CD4-positive, alpha-beta T cell treated with Interleukin-6 at 100 ng/mL for 8 hours (primary cell): ENCODE results near the gene LRRC25.
A peak's percentile ranks its signal among the peaks of the same experiment; 100 is the strongest.

Experiments
- DNase-seq: peaks from one replicate; pipeline ENCODE4 v3.0.0-alpha.2; 2020; ENCODE audit warnings: mixed read lengths, low spot score

The LRRC25 gene

DNA sequence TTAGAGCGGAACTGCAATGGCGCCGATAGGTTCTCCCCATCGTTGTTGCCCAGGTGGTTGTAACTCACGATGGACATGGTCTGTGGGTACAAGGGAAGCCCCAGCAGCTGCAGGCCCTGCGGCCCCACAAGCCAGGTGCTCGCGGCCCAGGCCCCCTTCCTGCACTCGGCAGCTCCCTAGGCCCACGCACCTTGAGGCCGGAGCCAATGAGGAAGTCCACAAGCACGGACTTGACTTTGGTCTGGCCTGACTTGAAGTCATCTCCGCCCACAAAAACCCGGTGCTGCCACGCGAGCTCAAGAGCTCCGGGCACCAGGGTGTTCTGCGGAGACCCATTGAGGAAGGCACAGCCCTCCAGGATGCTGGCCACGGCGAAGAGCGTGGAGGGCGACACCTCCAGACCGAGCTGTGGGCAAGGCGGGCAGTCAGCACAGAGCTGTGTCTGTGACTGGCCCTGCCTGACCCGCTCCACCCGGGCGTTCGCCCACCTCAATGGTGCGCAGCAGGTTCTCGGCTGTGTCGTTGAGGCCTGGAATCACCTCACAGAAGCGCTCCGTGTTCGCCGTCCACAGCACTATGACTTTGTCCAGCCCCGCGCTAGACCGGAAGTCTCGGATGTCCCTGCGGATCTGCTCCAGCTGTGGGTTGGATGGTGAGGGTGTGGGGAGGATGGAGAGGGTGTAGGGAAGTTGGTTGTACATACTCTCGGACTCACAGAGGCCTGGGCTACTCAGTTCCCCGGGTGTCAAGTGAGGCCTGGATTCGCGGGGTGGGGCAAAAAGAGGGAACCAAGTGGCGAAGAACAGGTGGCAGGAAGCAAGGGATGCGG lies 38.6 kb upstream of the LRRC25 start:
- DNase-seq, result no peak

DNA sequence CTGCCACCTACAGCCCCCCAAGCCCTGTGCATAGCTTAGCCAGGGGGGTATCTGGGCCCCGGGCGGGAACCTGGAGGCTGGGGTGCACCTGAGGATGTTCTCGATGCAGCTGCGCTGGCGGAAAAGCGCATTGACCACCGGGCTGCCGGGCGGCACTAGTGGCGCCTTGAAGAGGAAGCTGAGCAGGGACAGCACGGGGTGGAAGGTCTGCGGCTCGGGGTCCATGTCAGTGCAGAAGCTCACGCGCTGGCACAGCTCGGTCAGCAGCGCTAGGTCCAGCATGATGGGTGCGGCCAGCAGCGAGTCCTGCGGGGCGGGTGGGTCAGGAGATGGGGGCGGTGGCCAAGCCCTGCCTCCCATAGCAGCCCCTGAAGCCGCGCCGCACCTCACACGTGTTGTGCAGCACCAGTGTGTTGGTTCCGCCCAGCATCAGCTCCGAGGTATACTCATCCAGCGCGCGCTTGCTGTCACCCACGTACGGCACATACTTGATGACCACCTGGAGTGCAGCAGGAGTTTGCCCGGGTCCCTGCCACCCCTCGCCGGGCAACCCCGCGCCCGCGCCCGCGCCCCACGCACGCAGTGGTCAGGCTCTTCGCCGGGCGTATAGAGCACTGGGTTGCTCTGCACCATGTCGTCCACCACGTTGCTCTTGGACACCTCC lies 37.9 kb upstream of the LRRC25 start:
- DNase-seq, result no peak

DNA sequence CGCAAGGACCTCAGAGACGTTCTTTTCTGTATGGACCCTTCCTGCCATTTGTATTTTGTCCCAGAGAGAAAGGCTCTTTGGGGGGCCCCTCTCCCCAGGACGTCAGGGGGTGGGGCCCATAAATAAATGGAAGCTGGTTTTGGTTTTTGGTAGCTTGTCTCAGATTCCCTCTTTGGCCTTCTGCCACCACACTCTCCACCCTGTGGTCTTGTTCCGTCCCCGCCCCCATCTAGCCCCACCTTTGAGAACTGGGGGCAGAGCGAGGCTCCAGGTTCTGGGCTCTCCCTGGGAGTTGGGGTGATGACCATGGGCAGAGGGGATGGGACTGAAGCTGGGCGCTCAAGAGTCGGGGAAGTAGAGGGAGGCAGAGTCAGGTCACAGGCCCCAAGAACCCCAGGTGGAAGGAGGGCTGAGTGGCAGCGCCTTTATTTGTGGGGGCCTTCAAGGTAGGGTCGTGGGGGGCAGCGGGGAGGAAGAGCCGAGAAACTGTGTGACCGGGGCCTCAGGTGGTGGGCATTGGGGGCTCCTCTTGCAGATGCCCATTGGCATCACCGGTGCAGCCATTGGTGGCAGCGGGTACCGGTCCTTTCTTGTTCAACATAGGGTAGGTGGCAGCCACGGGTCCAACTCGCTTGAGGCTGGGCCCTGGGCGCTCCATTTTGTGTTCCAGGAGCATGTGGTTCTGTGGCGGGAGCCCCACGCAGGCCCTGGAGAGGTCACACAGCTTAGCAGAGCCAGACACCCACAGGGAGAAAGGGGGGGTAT lies 37.2 kb upstream of the LRRC25 start:
- no peak for DNase-seq

DNA sequence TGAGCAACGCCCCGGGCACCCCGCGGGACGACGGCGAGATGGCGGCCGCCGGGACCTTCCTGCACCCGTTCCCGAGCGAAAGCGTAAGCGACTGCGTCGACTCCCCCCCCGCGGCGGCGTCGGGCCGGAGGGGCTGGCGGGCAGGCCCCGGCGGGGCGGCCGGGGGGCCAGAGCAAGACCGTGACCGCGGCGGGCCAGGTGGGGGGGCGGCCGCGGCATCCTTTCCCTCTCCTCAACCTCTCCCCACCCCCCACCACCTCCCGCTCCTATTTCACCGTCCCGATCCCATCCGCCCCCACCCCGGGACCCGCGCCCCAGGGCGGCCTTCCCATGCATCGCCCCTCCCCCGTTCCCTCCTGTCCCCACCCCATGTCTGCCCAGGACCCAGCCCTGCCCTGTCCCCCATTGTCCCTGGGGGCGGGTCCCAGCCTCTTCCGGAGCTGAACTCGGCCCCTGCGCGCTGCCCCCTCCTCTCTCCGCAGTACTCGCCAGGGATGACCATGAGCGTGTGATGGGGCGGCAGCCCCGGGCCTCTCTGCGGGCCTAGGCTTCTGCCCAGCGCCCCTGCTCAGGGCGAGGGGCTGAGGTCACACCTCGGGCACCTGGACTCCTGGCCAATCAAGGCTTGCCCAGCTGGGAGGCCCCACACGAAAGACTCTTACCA lies 36.4 kb upstream of the LRRC25 start:
- DNase-seq, result no peak

DNA sequence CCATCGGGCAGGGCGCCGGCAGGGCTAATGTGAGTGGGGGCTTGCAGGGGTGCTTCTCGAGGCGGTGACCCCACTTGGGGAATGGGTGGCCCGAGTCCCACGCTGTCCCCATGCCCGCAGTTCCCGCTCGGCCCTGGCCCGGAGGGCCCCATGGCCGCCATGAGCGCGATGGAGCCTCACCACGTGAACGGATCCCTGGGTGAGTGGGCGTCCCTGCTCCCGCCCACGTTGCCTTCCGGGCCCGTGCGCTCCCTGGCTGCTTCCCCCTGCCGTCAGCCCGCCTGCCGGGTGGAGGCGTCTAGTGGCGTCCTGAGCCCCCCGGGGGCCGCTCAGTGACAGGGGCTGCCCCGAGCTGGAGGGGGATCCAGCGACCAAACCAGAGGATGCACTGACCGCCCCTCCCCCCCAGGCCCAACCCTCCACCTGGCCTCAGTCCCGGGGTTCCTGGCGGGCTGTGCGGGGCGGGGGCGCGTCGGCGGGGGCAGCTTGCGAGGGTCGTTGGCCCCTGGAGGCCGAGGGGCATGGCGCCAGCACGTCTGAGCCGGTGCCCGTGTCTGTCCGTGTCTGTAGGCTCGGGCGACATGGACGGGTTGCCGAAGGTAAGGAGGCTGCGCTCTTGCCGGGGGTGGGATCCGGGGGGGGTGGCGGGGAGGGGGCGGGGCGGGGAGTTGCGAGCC lies 35.7 kb upstream of the LRRC25 start:
- no peak for DNase-seq

- no peak for DNase-seq
Measured at GRCh38 chr19:18432275-18433014, 35.0 kb upstream of the LRRC25 start.

GRCh38 chr19:18431351-18432197 lies 34.2 kb upstream of the LRRC25 start:
- no peak for DNase-seq

GRCh38 chr19:18430417-18431144 lies 33.2 kb upstream of the LRRC25 start:
- DNase-seq, result no peak

DNA sequence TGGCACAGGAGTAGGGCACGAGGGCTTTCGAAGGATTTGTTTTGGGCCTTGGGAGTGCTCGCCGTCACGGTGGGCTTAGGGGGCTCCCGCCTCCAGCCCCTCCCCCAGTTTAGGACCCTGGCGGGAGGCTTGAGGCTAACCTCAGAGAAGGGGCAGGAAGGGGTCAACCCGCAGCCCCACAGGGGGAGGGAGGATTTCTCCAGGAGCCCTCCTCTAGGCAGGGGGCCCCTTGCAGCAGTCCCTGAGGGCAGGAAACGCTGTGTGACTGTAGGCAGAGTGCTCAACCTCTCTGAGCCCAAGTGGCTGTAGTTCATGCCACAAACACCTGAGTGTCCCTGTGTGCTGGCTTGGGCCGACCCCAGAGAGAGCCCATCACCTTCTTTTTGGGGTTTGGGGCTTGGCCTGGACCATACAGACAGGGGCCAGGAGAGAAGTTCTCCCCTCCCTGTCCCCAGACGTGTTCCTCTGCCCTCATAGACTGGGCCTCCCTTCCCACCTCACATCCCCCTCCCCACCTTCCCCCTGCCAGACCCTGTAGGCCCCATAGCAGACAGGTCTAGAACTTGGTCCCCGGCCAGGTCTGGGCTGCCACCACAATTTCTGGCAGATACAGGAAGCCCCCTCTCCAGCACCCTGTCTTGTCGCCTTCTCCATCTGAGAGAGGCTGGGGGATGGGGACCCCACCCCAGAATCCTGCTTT lies 32.4 kb upstream of the LRRC25 start:
- no peak for DNase-seq

DNA sequence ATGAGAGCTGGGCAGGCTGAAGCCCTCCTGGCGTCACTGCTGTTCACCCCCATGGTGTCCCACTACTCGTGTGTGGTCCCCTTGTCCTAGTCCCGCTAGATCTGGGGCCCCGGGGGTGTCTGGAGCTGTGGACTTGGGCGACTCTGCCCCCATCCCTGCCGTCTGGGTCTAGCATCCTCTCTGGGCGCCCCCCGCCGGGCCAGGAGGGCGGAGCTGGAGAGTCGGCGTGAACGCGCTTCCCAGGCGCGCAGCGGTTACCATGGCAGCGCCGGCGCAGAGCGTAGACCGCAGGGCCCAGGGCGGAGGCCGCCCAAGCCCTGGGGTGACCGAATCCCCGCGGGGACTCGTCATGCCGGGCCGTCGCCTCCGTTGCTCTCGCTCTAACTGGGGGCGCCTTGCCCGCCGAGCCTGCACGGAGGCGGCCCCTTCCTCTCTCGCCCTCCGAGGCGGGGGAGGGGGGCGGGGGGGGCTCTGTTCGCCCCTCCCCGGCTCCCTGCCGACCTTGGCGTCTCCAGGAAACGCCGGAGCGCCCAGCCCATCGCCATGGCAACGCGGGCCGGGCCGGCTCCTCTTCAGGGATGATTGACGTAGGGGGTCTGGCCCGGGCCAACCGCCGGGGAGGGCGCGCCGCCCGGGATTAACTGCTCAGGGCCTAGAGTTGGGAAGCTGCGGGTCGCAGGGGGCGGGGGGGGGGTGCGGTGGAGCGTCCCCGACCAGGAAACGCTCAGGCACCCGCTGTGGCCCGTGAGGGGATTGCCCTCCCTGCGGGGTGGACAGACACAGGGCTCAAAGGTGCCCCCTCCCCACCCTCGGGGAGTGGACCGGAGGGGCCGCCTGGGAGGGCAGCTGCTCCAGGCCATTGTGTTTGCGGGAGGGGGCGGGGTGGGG lies 31.6 kb upstream of the LRRC25 start:
- DNase-seq, result peak; percentile 80

DNA sequence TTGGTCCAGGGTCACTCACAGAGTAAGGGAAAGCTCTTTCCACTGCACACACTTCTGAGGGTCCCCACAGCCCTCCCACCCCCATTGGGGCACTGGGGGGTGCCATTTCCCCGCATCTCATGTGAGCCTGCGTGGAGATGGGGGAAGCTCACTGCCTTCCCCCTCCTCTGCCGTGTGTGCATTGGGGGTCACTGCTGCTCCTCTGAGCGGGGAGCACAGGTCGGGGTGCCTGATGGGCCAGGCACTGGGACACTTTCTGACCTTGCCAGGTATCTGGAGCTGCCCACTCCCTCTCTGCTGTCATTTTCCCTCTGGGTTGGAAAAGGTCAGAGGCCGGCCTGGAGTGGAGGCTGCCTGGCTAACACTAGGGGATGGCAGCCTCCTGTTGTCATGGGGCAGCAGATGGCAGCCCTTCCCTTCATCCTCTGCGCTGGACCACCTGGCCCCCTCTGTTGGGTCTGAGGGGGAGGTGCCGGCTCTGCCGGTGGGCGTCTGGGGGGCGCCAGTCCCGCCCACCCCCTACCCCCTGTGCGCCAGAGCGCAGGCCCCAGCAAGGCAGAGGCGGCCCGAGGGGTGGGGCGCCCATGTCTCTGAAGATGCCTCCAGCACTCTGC lies 30.9 kb upstream of the LRRC25 start:
- no peak for DNase-seq

DNA sequence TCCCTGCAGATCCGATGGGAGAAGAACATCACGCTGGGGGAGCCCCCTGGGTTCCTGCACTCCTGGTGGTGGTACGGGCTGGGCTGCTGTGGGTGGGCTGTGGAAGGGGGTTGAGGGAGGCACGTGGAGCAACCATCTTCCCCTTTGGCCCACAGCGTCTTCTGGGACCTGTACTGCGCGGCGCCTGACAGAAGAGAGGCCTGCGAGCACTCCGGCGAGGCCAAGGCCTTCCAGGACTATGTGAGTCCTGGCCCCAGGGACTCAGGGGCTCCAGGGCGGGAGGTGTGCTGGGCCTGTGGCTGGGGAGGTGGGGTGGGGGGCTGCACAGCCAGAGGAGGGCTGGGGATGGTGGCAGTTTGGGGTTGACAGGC lies 30.3 kb upstream of the LRRC25 start:
- DNase-seq, result no peak

DNA sequence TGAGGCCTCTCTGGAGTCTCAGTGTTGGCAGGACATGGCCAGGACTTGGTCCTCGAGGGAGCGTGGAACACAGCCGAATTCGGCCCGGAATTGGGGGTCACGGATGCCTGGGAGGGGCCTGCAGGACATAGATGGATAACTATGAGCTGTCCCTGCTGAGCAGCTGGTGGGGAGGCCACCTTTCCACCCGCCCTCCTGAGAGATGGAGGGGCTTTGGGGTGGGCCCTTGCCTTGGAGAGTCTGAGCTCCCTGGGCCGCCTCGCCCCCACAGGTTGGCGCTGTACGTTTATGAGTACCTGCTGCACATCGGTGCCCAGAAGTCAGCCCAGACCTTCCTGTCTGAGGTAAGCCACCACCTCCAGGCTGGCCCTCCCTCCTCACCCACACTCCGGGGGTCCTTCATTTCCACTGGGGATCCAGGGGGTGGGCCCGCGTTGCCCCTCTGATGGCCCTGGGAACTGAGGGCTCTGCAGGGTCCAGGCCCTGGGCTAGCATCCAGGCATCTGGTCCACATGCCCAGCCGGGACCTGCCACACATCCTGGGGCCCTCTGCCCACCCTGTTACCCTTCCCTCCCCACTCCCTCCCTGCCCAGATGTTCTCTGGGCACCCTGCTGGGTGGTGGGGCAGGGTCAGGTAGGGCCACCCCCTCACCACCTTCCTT lies 29.8 kb upstream of the LRRC25 start:
- no peak for DNase-seq

- DNase-seq, result no peak
Measured at GRCh38 chr19:18426416-18426767, 29.0 kb upstream of the LRRC25 start.

GRCh38 chr19:18425515-18426415 lies 28.3 kb upstream of the LRRC25 start:
- no peak for DNase-seq
